NCI-H2196 treated with DMSO at 0.1 percent for 48 hours (cell line): ENCODE data around the gene PRSS23.
A peak's percentile ranks its signal among the peaks of the same experiment; 100 is the strongest.
"Not testable (repeated sequence)": the region's sequence is repeated elsewhere in the genome, so short reads cannot be mapped to it uniquely, and the experiment has no call there.

Source experiments
- DNase-seq: peaks from one replicate; lab custom pipeline; 2025; ENCODE audit not compliant: unreplicated experiment; lab: John Stamatoyannopoulos, UW

The PRSS23 gene, protein sequence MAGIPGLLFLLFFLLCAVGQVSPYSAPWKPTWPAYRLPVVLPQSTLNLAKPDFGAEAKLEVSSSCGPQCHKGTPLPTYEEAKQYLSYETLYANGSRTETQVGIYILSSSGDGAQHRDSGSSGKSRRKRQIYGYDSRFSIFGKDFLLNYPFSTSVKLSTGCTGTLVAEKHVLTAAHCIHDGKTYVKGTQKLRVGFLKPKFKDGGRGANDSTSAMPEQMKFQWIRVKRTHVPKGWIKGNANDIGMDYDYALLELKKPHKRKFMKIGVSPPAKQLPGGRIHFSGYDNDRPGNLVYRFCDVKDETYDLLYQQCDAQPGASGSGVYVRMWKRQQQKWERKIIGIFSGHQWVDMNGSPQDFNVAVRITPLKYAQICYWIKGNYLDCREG

DNA sequence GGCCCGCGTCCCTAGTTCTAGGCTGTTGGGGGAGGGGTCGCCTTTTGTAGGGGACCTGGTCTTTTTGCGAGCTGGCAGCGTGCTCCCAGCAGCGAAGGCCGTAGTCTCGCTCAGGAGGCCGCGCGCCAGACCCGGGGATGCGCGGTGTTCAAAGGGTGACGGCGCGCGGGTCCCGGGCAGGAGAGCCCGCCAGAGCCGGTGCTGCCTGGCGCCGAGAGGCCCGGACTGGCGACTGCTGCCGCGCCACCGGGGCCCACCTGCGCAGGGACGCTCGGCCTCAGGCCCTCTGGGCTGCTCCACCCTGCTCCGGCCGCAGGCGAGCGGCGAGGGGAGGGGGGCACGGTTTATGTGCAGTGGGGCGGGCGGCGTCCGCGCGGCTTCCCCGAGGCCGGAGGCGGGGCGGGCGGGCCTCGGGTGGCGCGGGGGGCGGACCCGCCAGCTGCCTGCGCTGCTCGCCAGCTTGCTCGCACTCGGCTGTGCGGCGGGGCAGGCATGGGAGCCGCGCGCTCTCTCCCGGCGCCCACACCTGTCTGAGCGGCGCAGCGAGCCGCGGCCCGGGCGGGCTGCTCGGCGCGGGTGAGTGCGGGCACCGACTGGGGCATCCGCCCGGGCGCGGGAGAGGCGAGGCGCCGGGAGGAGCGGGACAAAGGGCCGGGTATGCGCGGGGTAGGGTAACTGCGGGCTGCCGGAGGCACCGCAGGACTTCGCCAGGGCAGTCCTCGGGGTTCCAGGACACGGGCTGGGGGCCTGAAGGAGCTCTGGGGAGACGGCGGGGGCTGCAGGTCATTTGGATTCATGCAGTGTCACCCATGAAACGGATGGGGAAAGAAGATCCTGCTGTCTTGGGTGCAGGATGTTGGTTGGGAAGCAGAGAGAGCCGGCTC, at the start of gene PRSS23:
Gene PRSS23, plus strand, starts transcription at position 467 of the 884 bp plus-strand sequence. CDS start 7,102 bp downstream, outside the sequence.
- DNase-seq: peak; percentile 53

GRCh38 chr11:86753459-86753858, 46.9 kb upstream of the PRSS23 start:
- no peak for DNase-seq

DNA sequence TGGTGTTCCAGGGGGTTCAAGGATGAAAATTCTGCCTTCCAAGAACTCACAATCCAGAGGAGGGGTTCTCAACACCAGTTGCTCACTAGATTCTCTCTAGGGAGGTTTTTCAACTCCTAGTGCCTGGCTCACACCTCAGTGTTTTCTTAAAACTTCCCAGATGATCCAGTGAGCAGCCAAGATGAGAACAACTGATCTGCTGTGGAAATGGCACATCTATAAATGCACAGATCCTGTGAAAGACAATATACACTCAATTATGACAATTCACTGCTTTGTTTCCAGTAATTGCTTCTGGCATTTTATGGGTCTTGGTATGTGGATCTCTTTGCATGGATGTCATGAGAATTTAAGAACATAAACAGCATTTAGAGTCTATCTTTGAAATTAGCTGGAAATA, 45.2 kb upstream of the PRSS23 start:
- DNase-seq: no peak

DNA sequence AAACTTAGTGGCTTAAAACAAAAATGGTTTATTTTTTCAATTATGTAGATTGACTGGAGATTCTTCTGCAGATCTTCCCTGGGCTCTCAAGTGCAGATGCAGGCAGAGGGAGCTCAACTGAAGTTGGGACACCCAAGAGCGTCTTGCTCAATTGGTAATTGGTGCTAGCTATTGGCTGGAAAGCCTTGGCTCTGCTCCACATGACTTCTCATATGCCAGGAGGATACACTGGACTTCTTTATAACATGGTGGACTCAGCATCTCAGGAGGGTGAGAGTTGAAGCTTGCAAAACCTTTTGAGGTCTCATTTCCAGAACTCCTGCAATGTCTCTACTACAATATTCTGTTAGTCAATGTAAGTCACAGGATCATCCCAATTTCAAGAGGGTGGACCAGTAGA, 42.2 kb upstream of the PRSS23 start:
- DNase-seq: no peak

DNA sequence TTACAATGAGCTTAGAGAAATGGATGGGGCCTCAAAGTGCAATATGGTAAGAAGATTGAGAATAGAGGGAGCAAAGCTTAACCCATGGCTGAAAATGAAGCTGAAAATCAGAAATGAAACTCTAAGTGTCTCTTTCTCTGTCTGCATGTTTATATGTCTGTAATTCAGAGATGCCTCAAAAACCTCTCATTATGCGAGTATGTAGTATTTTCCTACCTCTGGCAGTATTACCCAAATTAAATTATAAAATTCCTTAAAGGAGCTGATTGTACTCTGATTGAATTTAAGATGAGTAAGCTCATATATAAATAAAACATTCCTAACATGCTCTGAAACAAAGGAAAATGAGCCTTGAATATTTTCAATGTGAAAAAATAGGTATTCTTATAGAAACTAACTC, 39.8 kb upstream of the PRSS23 start:
- no peak for DNase-seq

DNA sequence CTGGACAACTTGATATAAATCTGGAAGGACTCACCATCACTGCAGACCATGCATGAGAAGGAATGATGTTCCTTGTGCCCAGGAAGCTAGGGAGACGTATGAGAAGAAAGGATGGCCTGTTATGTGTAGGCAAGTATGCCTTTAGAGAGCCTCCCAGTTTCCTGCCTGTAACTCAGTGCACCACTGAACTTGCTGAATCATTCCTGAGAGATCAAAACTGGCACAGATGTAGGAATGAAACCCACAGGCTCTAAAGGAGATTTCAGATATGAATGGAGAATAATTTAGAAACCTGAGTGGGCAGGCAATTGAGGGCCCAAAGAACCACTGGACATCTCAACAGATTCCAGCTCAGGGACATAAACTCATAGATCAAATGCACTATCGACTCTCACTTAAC, 38.4 kb upstream of the PRSS23 start:
- DNase-seq: no peak

GRCh38 chr11:86765203-86765602, 35.1 kb upstream of the PRSS23 start:
- no peak for DNase-seq

DNA sequence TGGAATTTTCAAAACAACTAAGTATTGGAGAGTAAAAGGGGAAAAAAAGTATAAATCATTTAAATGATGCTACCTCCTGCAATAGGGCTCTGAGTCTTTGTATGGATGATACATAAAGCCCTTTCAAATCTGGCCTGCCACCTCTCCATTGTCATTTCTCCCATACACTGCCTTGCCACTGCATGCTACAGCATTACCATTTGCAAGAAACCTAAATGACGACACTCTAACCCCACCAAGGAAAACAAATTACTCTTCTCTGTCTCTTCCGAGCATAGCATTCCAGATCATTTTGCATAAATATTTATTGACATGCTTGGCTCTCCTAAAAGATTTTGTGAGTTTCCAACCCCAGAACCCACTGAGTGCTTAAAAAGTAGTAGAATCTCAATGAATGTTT, 34.5 kb upstream of the PRSS23 start:
- no peak for DNase-seq

GRCh38 chr11:86769219-86769618, 31.1 kb upstream of the PRSS23 start:
- DNase-seq: no peak

GRCh38 chr11:86770473-86771027, 29.8 kb upstream of the PRSS23 start:
- DNase-seq: not testable (repeated sequence)

DNA sequence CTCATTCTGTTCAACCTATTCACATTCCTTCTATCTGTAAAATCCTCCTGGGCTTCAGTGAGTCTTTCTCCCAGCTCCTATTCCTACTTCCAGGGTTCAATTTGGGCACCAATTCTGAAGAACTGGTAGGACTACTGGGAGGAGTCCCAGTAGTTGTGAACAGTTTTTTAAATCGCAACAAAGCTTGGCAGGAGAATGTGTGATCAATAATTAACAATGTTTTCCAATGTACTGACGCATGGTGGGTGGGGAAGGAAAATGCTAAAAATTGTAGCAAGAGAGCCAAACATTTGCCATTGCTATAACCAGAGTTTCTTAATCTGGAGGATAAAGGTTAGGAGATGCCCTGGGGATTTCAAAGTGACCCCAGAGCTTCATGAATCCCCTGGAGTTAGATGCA, 27.3 kb upstream of the PRSS23 start:
- no peak for DNase-seq

- DNase-seq: no peak
These were observed 26.7 kb upstream of the PRSS23 start for GRCh38 chr11:86773513-86774252.

GRCh38 chr11:86774417-86774816, 25.9 kb upstream of the PRSS23 start:
- DNase-seq: no peak

GRCh38 chr11:86775361-86775760, 25.0 kb upstream of the PRSS23 start:
- DNase-seq: no peak

GRCh38 chr11:86781546-86781945, 18.8 kb upstream of the PRSS23 start:
- DNase-seq: no peak

- no peak for DNase-seq
These were observed 17.6 kb upstream of the PRSS23 start for GRCh38 chr11:86782742-86783141.

DNA sequence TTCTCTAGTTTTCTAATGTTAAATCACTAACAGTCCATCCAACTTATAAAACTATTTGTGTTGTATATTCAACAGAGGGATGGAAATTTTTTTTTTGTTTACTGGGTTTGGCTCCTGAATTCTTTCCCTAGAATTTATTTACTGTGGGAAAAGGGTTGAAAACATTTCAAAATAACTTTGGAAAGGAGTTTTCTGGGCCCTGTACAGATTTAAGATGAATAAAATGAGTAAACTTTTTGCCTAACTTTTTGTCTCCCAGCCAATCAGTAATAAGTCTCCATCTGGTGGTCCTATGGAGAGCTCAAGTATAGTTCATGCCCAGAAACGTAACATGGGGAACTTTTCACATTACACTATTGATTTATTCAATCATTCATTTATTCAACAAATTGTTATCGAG, 16.7 kb upstream of the PRSS23 start:
- no peak for DNase-seq

GRCh38 chr11:86784241-86784681, 16.1 kb upstream of the PRSS23 start:
- no peak for DNase-seq

DNA sequence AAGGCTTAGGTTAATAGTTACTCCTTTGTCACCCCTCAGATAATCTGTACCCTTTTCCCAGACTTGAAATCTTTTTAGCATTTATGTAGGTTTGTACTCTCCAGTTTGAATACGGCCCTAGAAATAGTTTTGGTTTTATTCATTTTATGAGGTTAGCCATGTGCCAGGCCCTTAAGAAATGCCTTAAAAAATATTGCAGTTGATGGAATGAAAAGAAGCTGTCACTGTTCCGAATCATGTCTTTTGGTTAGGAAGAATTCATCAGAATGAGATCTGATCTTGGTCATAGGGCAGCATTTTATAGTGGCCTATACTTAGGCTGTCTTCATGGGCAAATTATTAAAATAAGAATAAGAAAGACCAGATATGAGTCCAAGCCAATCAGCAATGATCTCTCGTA, 14.8 kb upstream of the PRSS23 start:
- no peak for DNase-seq

DNA sequence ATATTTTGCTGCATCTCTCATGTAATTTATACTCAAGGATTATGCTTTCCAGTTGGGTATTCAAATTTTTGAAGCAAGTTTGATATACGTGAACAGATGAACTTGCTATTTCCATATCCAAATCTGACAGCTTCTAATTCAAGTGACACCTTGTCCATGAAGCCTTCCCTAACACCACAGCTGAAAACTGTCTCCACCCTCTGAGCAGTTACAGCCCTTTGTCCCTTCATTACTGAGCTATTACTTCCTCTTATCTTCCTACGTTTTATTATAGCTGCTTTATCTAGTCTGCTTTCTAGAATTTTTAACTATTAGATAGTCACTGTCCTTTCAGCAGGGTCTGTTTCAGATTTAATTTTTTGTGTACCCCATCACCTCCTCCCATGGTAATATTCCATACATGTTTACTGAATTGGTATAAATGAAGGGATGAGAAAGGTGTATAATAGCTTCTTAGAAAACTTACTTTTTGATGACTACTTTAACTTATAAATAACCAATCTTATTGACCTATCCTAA, 13.3 kb upstream of the PRSS23 start:
- no peak for DNase-seq

DNA sequence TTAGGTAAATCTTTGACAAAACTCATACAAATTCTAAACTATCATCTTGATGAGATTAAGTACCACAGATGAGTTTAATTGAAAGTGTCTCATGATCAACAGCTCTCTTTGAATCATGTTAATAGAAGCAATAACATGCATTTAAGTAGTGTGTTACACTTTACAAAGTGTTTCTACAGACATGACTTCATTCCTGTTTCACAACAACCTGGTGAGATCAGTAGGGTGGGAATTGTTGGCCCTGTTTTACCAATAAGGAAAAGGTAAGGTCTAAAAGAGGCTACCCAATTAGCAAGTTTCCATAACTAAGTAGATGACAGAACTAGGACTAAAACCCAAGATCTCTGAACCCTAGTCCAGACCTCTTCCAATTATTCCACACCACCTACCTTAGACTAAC, 12.7 kb upstream of the PRSS23 start:
- DNase-seq: no peak
